HepG2 (cell line): ENCODE data around the gene NDOR1. TPM values are rescaled to one million over a fixed set of nuclear protein-coding genes. Genes with fewer than 3 reads are reported as not detected.

Experiments used
- ATAC-seq: fragments of 200-7000 bp; cut with Tn5 transposase; 3 replicates; pipeline ENCODE4 v1.9.1; 2020; ENCODE audit warnings: mild to moderate bottlenecking, moderate library complexity
- BruUV-seq: library from RNA; stranded (reverse); fragments of 400-500 nt; replicated peaks from 2 replicates; lab custom pipeline; 2021; lab: Mats Ljungman, UMichigan
- CTCF ChIA-PET: fragments of 300-600 bp; formaldehyde crosslinking; extraction: SDS; loops from one replicate; lab custom pipeline; 2021; ENCODE audit warnings: low total read pairs, inconsistent platforms, low intra/inter-chr PET ratio; lab: Yijun Ruan, JAX
- POLR2A ChIA-PET: fragments of 350-600 bp; sonication (Branson Sonifier 250); formaldehyde crosslinking; loops from one replicate; lab custom pipeline; 2020; ENCODE audit warnings: antibody characterized with exemption, inconsistent platforms; lab: Yijun Ruan, JAX
- DNase-seq: peaks from one replicate; pipeline ENCODE4 v3.0.0-alpha.2; 2015; ENCODE audit warnings: low spot score
- FAIRE-seq: peaks from 3 replicates; lab custom pipeline; 2011; peaks lifted over from hg19 to GRCh38; lab: Jason Lieb, UNC
- H2AFZ ChIP-seq: one replicate; pipeline ENCODE4 v1.6.1; 2011; ENCODE audit warnings: low read length, inconsistent platforms
- H3K27ac ChIP-seq: fragments of 300-600 bp; 3 replicates; pipeline ENCODE4 v1.8.0; 2011; ENCODE audit warnings: mixed run types, mild to moderate bottlenecking, mixed read lengths, low read length, inconsistent platforms; ENCODE audit not compliant: insufficient read depth; ENCODE audit errors: extremely low read length
- H3K27me3 ChIP-seq, 2 experiments: fragments of 200-600 bp in 1 of 2; 2 replicates in 1 of 2; 3 replicates in 1 of 2; pipeline versions ENCODE4 v1.6.0 to v1.8.0; 2011; ENCODE audit warnings: low read length in 2 of 2, mild to moderate bottlenecking in 2 of 2, moderate library complexity in 2 of 2, inconsistent platforms in 1 of 2; ENCODE audit not compliant: insufficient read depth in 2 of 2, control insufficient read depth in 1 of 2
- H3K36me3 ChIP-seq, 2 experiments: fragments of 200-600 bp in 1 of 2; replicated peaks in 1 of 2; 2 replicates in 1 of 2; 3 replicates in 1 of 2; pipeline versions ENCODE4 v1.5.1 to v1.8.0; 2011; ENCODE audit warnings: low read length in 2 of 2, inconsistent platforms in 1 of 2; ENCODE audit not compliant: insufficient read depth in 2 of 2, control insufficient read depth in 1 of 2
- H3K4me1 ChIP-seq: 2 replicates; pipeline ENCODE4 v1.5.1; 2012; ENCODE audit warnings: low read length, inconsistent platforms; ENCODE audit not compliant: insufficient read depth
- H3K4me2 ChIP-seq: 2 replicates; pipeline ENCODE4 v1.6.0; 2011; ENCODE audit warnings: low read depth, low read length, inconsistent platforms
- H3K4me3 ChIP-seq, 3 experiments: fragments of 200-600 bp in 1 of 3; sonication (generic), shearing (Covaris generic) in 1 of 3; replicated peaks in 1 of 3; 2 replicates each; pipeline ENCODE4 v1.5.1; 2011 to 2016; ENCODE audit warnings: low read length in 3 of 3, inconsistent platforms in 2 of 3, low read depth in 2 of 3, mild to moderate bottlenecking in 2 of 3, control low read depth in 1 of 3, mixed read lengths in 1 of 3; ENCODE audit not compliant: insufficient read depth in 1 of 3
- H3K79me2 ChIP-seq: one replicate; pipeline ENCODE4 v1.6.1; 2011; ENCODE audit warnings: low read length, inconsistent platforms; ENCODE audit not compliant: insufficient read depth
- H3K9ac ChIP-seq: 2 replicates; pipeline ENCODE4 v1.6.0; 2011; ENCODE audit warnings: mild to moderate bottlenecking, low read depth, low read length, inconsistent platforms; ENCODE audit not compliant: insufficient read depth
- H3K9me3 ChIP-seq: 2 replicates; pipeline ENCODE4 v1.5.1; 2012; ENCODE audit warnings: mild to moderate bottlenecking, low read length
- H4K20me1 ChIP-seq: 2 replicates; pipeline ENCODE4 v1.6.0; 2011; ENCODE audit warnings: inconsistent platforms, mild to moderate bottlenecking, low read length, moderate library complexity; ENCODE audit not compliant: insufficient read depth
- KLF13 ChIP-seq: sonication (generic); formaldehyde crosslinking; IDR thresholded peaks from 2 replicates; pipeline ENCODE4 v1.4.0; 2020; ENCODE audit warnings: mild to moderate bottlenecking, missing genetic modification reagents
- MATR3 ChIP-seq: sonication (generic); formaldehyde crosslinking; IDR thresholded peaks from 2 replicates; pipeline ENCODE4 v1.4.0; 2020; ENCODE audit warnings: missing genetic modification reagents
- SRY ChIP-seq: sonication (generic); formaldehyde crosslinking; IDR thresholded peaks from 2 replicates; pipeline ENCODE4 v1.8.0; 2022; ENCODE audit warnings: mild to moderate bottlenecking, missing genetic modification reagents
- SYNCRIP ChIP-seq: fragments of 200-400 bp; formaldehyde crosslinking; IDR thresholded peaks from 2 replicates; pipeline ENCODE4 v1.6.1; 2018; ENCODE audit warnings: mild to moderate bottlenecking, low read depth, low read length; ENCODE audit not compliant: insufficient read depth
- ZNF142 ChIP-seq: sonication (generic); formaldehyde crosslinking; IDR thresholded peaks from 2 replicates; pipeline ENCODE4 v1.4.0; 2020; ENCODE audit warnings: missing genetic modification reagents
- ZNF780A ChIP-seq: sonication (generic); formaldehyde crosslinking; IDR thresholded peaks from 2 replicates; pipeline ENCODE4 v1.8.0; 2022; ENCODE audit warnings: mild to moderate bottlenecking, missing genetic modification reagents, moderate library complexity
- WGBS: methylation state at CpG from one replicate; pipeline ENCODE4 v1.1.6; 2017; ENCODE audit warnings: low lambda C conversion rate; 5-methylcytosine and 5-hydroxymethylcytosine counted together
- in situ Hi-C: cut with HindIII; loops from 2 replicates; pipeline ENCODE4 v1.10.0; 2017; ENCODE audit warnings: low pct_unique_long_range_greater_than_20kb; ENCODE audit not compliant: extremely low pct_ligation_motif_present
- intact Hi-C: fragments of 100-400 bp; cut with micrococcal nuclease; formaldehyde crosslinking; loops from one replicate; pipeline ENCODE4 v1.10.0; 2022; ENCODE audit not compliant: unreplicated experiment
- polyA plus RNA-seq, 8 experiments: library from polyadenylated mRNA; depleted of rRNA in 3 of 8; stranded (reverse) in 7 of 8; unstranded in 1 of 8; fragments of >200 nt; fragmentation: Illumina TruSeq in 4 of 8; extraction: Trizol in 4 of 8; gene quantifications; 2 replicates each; pipeline versions ENCODE4 v1.2.1 to v1.2.3, GENCODE V29; 2011 to 2016; ENCODE audit warnings: low read depth in 4 of 8, missing spikeins in 1 of 8, mixed read lengths in 1 of 8; ENCODE audit not compliant: insufficient read depth in 1 of 8
- total RNA-seq, 5 experiments: library from RNA; depleted of rRNA; stranded (reverse); fragments of >200 nt; fragmentation: Illumina TruSeq; extraction: Trizol; gene quantifications; 2 replicates each; pipeline ENCODE4 v1.2.3, GENCODE V29; 2016; ENCODE audit warnings: low read depth in 1 of 5
- TF ChIP-seq, protein P1 (sequence below): sonication (generic); formaldehyde crosslinking; conservative IDR thresholded peaks from 2 replicates; pipeline ENCODE4 v1.4.0; 2020; ENCODE audit warnings: missing genetic modification reagents

Gene NDOR1
- total and polyA plus RNA-seq, 2 of the 13 experiments (the other 11 are each of a cell fraction or from before 2014, with no cell fraction given): 3.6 to 8.7 TPM

GRCh38 chr9:137167277-137167746, 38.2 kb upstream of the NDOR1 start:
- POLR2A ChIA-PET: interaction anchor here (1.3 kb wide), 1 partner anchor 22 kb away, joined by 4 read pairs; no protein-coding TSS in a partner anchor
- in situ Hi-C loops: no loop called here
- Histone ChIP-seq H3K79me2 (no peaks in the 10 kb centered on the region), H3K36me3 (no peaks in the 10 kb centered on the region), H3K9ac (no peak overlapping the region)
- TF ChIP-seq SYNCRIP: no peak
- TF ChIP-seq MATR3 (CRISPR knock-in tag): no peak
- no peak for TF ChIP-seq ZNF142 (CRISPR knock-in tag)
- TF ChIP-seq SRY (CRISPR knock-in tag): no peak
- TF ChIP-seq, protein P1, sequence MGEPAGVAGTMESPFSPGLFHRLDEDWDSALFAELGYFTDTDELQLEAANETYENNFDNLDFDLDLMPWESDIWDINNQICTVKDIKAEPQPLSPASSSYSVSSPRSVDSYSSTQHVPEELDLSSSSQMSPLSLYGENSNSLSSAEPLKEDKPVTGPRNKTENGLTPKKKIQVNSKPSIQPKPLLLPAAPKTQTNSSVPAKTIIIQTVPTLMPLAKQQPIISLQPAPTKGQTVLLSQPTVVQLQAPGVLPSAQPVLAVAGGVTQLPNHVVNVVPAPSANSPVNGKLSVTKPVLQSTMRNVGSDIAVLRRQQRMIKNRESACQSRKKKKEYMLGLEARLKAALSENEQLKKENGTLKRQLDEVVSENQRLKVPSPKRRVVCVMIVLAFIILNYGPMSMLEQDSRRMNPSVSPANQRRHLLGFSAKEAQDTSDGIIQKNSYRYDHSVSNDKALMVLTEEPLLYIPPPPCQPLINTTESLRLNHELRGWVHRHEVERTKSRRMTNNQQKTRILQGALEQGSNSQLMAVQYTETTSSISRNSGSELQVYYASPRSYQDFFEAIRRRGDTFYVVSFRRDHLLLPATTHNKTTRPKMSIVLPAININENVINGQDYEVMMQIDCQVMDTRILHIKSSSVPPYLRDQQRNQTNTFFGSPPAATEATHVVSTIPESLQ: no peak
- TF ChIP-seq ZNF780A (CRISPR knock-in tag): no peak
- no peak for TF ChIP-seq KLF13
- TF ChIP-seq, all 625 proteins: peak for 0
- no peak overlapping the region for H3K4me3 ChIP-seq
- peaks cover 9% of the 10 kb centered on the region for H3K4me1 ChIP-seq
- H4K20me1 ChIP-seq: no peaks in the 10 kb centered on the region
- H3K27ac ChIP-seq: no peak overlapping the region
- no peaks in the 10 kb centered on the region for H3K9me3 ChIP-seq
- no TSS peak for BruUV-seq
- ATAC-seq (no peak), FAIRE-seq (no peak), DNase-seq (no peak)
- H2AFZ ChIP-seq: no peak overlapping the region
- WGBS: no CpG with 5 or more reads among the region's 44 CpGs
- H3K4me2 ChIP-seq: 0 out of 2 replicates have a peak overlapping the region, but pooled peaks have one; percentile 18
- peaks cover 13 to 91% of the 10 kb centered on the region in 2 experiments; a peak in 3 of 5 replicates for H3K27me3 ChIP-seq
- intact Hi-C loops: no loop called here
- CTCF ChIA-PET: no interaction called here
